GM21723 (cell line): ENCODE measurements around the gene ZMYND10.
"Not testable (repeated sequence)": the region's sequence is repeated elsewhere in the genome, so short reads cannot be mapped to it uniquely, and the experiment has no call there.

Experiments
- ATAC-seq: cut with Tn5 transposase; IDR thresholded peaks from one replicate; pipeline ENCODE4 v1.9.1; 2021; ENCODE audit warnings: mild to moderate bottlenecking, moderate library complexity; ENCODE audit not compliant: unreplicated experiment

ZMYND10 gene

GRCh38 chr3:50312041-50312440, 33.5 kb downstream of the ZMYND10 start:
- ATAC-seq = not testable (repeated sequence)

- no peak for ATAC-seq
Observed at GRCh38 chr3:50304601-50305000, 40.9 kb downstream of the ZMYND10 start.

- ATAC-seq = no peak
Observed at GRCh38 chr3:50303013-50303815, 42.3 kb downstream of the ZMYND10 start, which contains the start of gene HYAL1. TSS of gene HYAL1 (minus strand) at chr3:50303574. CDS start at chr3:50302956, 618 bp downstream.

- ATAC-seq = no peak
Observed at GRCh38 chr3:50302095-50303012, 43.2 kb downstream of the ZMYND10 start.

- no peak for ATAC-seq
Observed at GRCh38 chr3:50300681-50301254, 44.8 kb downstream of the ZMYND10 start.

- no peak for ATAC-seq
Observed at GRCh38 chr3:50299929-50300680, 45.4 kb downstream of the ZMYND10 start.

- no peak for ATAC-seq
Observed at GRCh38 chr3:50299638-50299928, 45.9 kb downstream of the ZMYND10 start.

GRCh38 chr3:50298836-50299637, 46.5 kb downstream of the ZMYND10 start, which contains the start of the genes HYAL3 and NAA80:
TSS of gene HYAL3 (minus strand) at chr3:50299405. CDS start at chr3:50295602, 3,803 bp downstream.
TSS of gene NAA80 (minus strand) at chr3:50299405. CDS start at chr3:50297463, 1,942 bp downstream.
- ATAC-seq = peak; percentile 80

GRCh38 chr3:50297896-50298725, 47.4 kb downstream of the ZMYND10 start:
- ATAC-seq = no peak

- ATAC-seq = no peak
Observed at GRCh38 chr3:50297384-50297775, 48.2 kb downstream of the ZMYND10 start.

- ATAC-seq = no peak
Observed at GRCh38 chr3:50296721-50297383, 48.7 kb downstream of the ZMYND10 start.

GRCh38 chr3:50295553-50296431, 49.7 kb downstream of the ZMYND10 start:
- ATAC-seq = no peak

- ATAC-seq = no peak
Observed at GRCh38 chr3:50294492-50295403, 50.8 kb downstream of the ZMYND10 start.

- ATAC-seq = no peak
Observed at GRCh38 chr3:50294089-50294488, 51.4 kb downstream of the ZMYND10 start.

- ATAC-seq = no peak
Observed at GRCh38 chr3:50293079-50293801, 52.3 kb downstream of the ZMYND10 start.
